HFF-Myc (cell line): Measurements from ENCODE around the gene NT5DC2.

Experiments used
- DNase-seq: peaks from one replicate; pipeline ENCODE4 v3.0.0-alpha.2; 2011; ENCODE audit warnings: low read depth; ENCODE audit errors: extremely low read depth
- H3K4me3 ChIP-seq: replicated peaks from 2 replicates; pipeline ENCODE4 v1.5.1; 2011; ENCODE audit warnings: low read depth, mild to moderate bottlenecking, control low read depth, low read length
- TF ChIP-seq, protein P1 (sequence below): IDR thresholded peaks from 2 replicates; pipeline ENCODE4 v1.5.1; 2012; ENCODE audit warnings: mild to moderate bottlenecking, low read depth, low read length, control low read depth; ENCODE audit errors: missing control alignments

NT5DC2 gene

DNA sequence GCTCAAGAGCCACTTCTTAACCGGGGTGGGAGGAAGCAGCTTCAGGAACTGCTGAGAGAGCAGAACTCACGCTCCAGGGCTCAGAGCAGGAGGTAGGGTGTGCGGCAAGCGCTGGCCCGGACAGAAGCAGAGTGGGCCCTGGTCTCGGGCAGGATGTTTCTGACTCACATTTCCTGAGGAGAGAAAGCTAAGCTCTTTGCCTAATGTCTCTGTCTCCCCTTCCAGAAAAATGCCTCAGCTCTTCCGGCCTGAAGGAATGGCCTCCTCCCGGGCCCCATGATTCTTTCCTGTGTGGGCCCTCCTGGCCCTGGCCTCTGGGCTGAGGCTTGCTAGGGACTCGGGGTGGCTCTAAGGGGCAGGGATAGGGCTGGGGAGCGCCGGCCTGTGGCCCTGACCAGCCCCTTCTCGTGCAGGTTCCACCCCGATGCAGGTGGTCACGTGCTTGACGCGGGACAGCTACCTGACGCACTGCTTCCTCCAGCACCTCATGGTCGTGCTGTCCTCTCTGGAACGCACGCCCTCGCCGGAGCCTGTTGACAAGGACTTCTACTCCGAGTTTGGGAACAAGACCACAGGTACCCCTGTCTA, 42.6 kb downstream of the NT5DC2 start:
- TF ChIP-seq, protein P1, sequence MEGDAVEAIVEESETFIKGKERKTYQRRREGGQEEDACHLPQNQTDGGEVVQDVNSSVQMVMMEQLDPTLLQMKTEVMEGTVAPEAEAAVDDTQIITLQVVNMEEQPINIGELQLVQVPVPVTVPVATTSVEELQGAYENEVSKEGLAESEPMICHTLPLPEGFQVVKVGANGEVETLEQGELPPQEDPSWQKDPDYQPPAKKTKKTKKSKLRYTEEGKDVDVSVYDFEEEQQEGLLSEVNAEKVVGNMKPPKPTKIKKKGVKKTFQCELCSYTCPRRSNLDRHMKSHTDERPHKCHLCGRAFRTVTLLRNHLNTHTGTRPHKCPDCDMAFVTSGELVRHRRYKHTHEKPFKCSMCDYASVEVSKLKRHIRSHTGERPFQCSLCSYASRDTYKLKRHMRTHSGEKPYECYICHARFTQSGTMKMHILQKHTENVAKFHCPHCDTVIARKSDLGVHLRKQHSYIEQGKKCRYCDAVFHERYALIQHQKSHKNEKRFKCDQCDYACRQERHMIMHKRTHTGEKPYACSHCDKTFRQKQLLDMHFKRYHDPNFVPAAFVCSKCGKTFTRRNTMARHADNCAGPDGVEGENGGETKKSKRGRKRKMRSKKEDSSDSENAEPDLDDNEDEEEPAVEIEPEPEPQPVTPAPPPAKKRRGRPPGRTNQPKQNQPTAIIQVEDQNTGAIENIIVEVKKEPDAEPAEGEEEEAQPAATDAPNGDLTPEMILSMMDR, result no peak
- H3K4me3 ChIP-seq, result no peak overlapping the region
- DNase-seq, result no peak

DNA sequence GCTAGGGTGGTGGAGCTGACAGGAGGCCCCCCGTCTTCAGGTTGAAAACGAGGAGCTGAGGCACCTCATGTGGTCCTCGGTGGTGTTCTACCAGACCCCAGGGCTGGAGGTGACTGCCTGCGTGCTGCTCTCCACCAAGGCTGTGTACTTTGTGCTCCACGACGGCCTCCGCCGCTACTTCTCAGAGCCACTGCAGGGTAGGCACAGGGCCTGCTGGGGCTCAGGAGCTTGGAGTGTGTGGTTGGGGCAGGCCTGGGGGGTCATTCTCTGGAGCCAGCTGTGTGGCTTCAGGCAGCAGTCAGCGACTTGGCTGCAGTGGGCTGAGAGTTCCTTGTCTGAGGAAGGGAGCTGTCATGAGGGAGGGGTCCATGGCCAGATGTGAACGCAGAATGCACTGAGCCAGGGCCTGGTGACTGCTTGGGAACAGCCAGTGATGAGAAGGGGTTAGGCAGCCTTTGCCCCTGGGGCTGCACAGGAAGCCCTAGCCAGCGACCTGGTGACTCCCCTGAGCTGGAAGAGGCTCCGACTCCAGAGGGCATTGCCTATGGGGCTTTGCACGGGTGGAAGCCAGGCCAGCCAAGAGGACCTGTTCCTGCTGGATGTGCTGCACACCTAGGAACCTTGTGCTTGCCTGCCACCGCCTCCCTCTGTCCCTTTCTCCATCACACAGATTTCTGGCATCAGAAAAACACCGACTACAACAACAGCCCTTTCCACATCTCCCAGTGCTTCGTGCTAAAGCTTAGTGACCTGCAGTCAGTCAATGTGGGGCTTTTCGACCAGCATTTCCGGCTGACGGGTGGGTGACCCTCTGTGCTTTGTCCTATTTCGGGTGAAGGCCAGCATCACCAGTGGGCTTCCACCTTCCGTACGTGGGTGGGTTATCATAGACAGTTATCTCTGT, 43.4 kb downstream of the NT5DC2 start:
- no peak for DNase-seq
- TF ChIP-seq, protein P1, result no peak
- H3K4me3 ChIP-seq, result no peak overlapping the region

DNA sequence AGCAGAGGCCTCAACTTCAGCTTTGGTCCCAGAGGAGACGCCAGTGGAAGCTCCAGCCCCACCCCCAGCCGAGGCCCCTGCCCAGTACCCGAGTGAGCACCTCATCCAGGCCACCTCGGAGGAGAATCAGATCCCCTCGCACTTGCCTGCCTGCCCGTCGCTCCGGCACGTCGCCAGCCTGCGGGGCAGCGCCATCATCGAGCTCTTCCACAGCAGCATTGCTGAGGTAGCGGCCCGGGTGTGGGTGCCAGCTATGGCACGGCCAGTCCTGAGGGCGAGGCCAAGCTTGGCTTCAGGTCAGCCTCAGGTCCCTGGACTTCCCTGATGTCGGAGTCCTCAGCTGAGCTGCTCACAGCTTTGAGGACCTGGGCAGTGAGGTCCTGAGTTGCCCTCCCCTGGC, 44.2 kb downstream of the NT5DC2 start:
- TF ChIP-seq, protein P1, result no peak
- DNase-seq, result no peak
- no peak overlapping the region for H3K4me3 ChIP-seq

DNA sequence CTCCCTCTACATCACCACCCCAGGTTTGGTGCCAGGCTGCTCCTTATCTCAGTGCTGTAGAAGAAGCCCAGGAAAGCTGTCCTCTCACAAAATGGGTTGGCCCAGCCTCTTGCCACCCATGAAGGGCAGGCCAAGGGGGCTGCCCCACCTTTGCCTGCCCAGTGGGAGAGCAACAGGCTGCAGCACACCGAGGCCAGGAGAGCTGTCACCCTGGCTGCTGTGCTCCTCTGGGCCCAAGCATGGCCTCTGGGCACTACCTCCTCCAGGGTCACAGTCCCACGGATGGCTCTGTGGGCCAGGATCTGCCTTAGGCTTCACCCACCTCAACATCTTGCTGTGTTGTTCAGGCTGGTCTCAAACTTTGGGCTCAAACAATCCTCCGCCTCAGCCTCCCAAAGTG, 44.9 kb downstream of the NT5DC2 start:
- no peak overlapping the region for H3K4me3 ChIP-seq
- DNase-seq, result no peak
- TF ChIP-seq, protein P1, result no peak

DNA sequence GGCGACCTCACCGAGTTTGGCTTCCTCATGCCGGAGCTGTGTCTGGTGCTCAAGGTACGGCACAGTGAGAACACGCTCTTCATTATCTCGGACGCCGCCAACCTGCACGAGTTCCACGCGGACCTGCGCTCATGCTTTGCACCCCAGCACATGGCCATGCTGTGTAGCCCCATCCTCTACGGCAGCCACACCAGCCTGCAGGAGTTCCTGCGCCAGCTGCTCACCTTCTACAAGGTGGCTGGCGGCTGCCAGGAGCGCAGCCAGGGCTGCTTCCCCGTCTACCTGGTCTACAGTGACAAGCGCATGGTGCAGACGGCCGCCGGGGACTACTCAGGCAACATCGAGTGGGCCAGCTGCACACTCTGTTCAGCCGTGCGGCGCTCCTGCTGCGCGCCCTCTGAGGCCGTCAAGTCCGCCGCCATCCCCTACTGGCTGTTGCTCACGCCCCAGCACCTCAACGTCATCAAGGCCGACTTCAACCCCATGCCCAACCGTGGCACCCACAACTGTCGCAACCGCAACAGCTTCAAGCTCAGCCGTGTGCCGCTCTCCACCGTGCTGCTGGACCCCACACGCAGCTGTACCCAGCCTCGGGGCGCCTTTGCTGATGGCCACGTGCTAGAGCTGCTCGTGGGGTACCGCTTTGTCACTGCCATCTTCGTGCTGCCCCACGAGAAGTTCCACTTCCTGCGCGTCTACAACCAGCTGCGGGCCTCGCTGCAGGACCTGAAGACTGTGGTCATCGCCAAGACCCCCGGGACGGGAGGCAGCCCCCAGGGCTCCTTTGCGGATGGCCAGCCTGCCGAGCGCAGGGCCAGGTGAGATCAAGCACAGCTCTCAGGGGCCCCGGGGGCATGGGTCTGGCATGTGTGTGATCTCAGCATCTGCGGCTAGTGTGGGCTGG, 45.6 kb downstream of the NT5DC2 start:
- TF ChIP-seq, protein P1, result no peak
- no peak overlapping the region for H3K4me3 ChIP-seq
- DNase-seq, result no peak

DNA sequence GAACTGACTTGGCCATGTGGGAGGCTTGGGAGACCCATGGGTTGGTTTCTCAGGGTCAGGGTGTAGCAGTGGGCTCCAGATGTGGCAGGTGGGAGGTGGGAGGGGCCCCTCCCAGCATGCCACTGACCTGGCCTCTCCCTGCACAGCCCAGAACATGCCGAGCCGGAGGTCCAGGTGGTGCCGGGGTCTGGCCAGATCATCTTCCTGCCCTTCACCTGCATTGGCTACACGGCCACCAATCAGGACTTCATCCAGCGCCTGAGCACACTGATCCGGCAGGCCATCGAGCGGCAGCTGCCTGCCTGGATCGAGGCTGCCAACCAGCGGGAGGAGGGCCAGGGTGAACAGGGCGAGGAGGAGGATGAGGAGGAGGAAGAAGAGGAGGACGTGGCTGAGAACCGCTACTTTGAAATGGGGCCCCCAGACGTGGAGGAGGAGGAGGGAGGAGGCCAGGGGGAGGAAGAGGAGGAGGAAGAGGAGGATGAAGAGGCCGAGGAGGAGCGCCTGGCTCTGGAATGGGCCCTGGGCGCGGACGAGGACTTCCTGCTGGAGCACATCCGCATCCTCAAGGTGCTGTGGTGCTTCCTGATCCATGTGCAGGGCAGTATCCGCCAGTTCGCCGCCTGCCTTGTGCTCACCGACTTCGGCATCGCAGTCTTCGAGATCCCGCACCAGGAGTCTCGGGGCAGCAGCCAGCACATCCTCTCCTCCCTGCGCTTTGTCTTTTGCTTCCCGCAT, 46.4 kb downstream of the NT5DC2 start:
- DNase-seq, result no peak
- no peak overlapping the region for H3K4me3 ChIP-seq
- TF ChIP-seq, protein P1, result no peak
